ENCODE results near the gene PGGHG. TPM values are rescaled to one million over a fixed set of nuclear protein-coding genes. Genes with fewer than 3 reads are reported as not detected.
"Not testable (repeated sequence)": the region's sequence is repeated elsewhere in the genome, so short reads cannot be mapped to it uniquely, and the experiment has no call there.

PGGHG gene
- total RNA-seq, 2 experiments from 2014 or later, result 670 to 671 TPM

- DNase-seq (peak in 12 of 14 experiments; percentile 43 to 92 (median 58)), ATAC-seq (ENCODE audit: poor library complexity) (peak; percentile 27)
- not testable (repeated sequence) for H3K9me3 ChIP-seq (ENCODE audit: control insufficient read depth in 1 of 2, insufficient read depth in 1 of 2, low read length in 2 of 2); H3K36me3 ChIP-seq (ENCODE audit: insufficient read depth, low read length); H3K27me3 ChIP-seq (ENCODE audit: control insufficient read depth in 1 of 2, insufficient read depth in 2 of 2, low read length in 2 of 2); H3K9me3 Mint-ChIP-seq
- ChIA-PET POLR2A (interaction anchor here (0.7 to 6.9 kb wide), 19 partner anchors 9 to 532 kb away, joined by 3 to 148 read pairs (median 6); partner anchors contain the start of genes BET1L, NLRP6, PNPLA2 and PSMD13), CTCF (interaction anchor here (0.8 to 3.8 kb wide), 4 partner anchors 18 to 77 kb away, joined by 3 to 19 read pairs (median 6); no protein-coding TSS in a partner anchor)
- peak overlapping the region; percentile 82 for H3K4me3 ChIP-seq (ENCODE audit: low read length)
- Mint-ChIP-seq H3K27ac (peak overlapping the region; percentile 93), H3K4me3 (peak overlapping the region; percentile 91), H3K27me3 (peaks cover 13% of the 10 kb centered on the region), H3K36me3 (ENCODE audit: low read depth) (peaks cover 32% of the 10 kb centered on the region), H3K4me1 (ENCODE audit: low read depth) (peaks cover 46% of the 10 kb centered on the region)
- H3K27ac ChIP-seq (ENCODE audit: low read depth in 1 of 2, low read length in 2 of 2), result peak overlapping the region; percentile 72 to 98
- intact Hi-C loops (cut with DNase I, micrococcal nuclease), result loop anchor here in 1 of 2 experiments (1.0 to 5.0 kb wide), 3 partner anchors 18 to 50 kb away; partner anchors contain the start of genes PSMD13 and SIRT3
- peaks cover 51% of the 10 kb centered on the region for H3K4me1 ChIP-seq (ENCODE audit: insufficient read depth, low read length)
These were observed 1.7 kb upstream of the PGGHG start for GRCh38 chr11:286977-287820.

- Mint-ChIP-seq H3K9me3 (no peaks in the 10 kb centered on the region), H3K36me3 (ENCODE audit: low read depth) (peaks cover 32% of the 10 kb centered on the region), H3K27ac (peak overlapping the region; percentile 93), H3K4me3 (peak overlapping the region; percentile 91), H3K4me1 (ENCODE audit: low read depth) (peaks cover 38% of the 10 kb centered on the region), H3K27me3 (peaks cover 6% of the 10 kb centered on the region)
- Histone ChIP-seq H3K36me3 (ENCODE audit: insufficient read depth, low read length) (peaks cover 4% of the 10 kb centered on the region), H3K27me3 (ENCODE audit: control insufficient read depth in 1 of 2, insufficient read depth in 2 of 2, low read length in 2 of 2) (peaks cover 0 to 5% of the 10 kb centered on the region in 2 experiments), H3K4me3 (ENCODE audit: low read length) (peak overlapping the region; percentile 82), H3K27ac (ENCODE audit: low read depth in 1 of 2, low read length in 2 of 2) (peak overlapping the region; percentile 72 to 98), H3K4me1 (ENCODE audit: insufficient read depth, low read length) (peaks cover 43% of the 10 kb centered on the region), H3K9me3 (ENCODE audit: control insufficient read depth in 1 of 2, insufficient read depth in 1 of 2, low read length in 2 of 2) (no peaks in the 10 kb centered on the region)
- intact Hi-C loops (cut with DNase I, micrococcal nuclease), result loop anchor here (1.0 to 5.0 kb wide), 5 partner anchors 8 to 51 kb away; partner anchors contain the start of genes PSMD13 (in 1 of the 2) and SIRT3 (in 1 of the 2)
- CTCF ChIA-PET, result interaction anchor here (0.8 to 3.8 kb wide), 4 partner anchors 17 to 76 kb away, joined by 3 to 19 read pairs (median 6); no protein-coding TSS in a partner anchor
- TF ChIP-seq CTCF (IDR thresholded peaks at IDR 0.05), result no peak
- POLR2A ChIA-PET, result interaction anchor here (0.7 to 6.9 kb wide), 17 partner anchors 10 to 408 kb away, joined by 3 to 148 read pairs (median 8); partner anchors contain the start of genes BET1L, NLRP6, PSMD13 and RIC8A
- peak; percentile 65 for ATAC-seq (ENCODE audit: poor library complexity)
- peak in 9 of 14 experiments; percentile 48 to 90 (median 54) for DNase-seq
These were observed 977 bp upstream of the PGGHG start for GRCh38 chr11:287821-288477.

GRCh38 chr11:289398-289711 lies 429 bp downstream of the PGGHG start:
- TF ChIP-seq CTCF (IDR thresholded peaks at IDR 0.05), result no peak
- peak in 7 of 14 experiments; percentile 35 to 70 (median 43) for DNase-seq
- Mint-ChIP-seq H3K9me3 (no peaks in the 10 kb centered on the region), H3K27me3 (peaks cover 4% of the 10 kb centered on the region), H3K36me3 (ENCODE audit: low read depth) (peaks cover 32% of the 10 kb centered on the region), H3K27ac (peak overlapping the region; percentile 86), H3K4me3 (peak overlapping the region; percentile 89), H3K4me1 (ENCODE audit: low read depth) (peaks cover 30% of the 10 kb centered on the region)
- Histone ChIP-seq H3K4me1 (ENCODE audit: insufficient read depth, low read length) (peaks cover 39% of the 10 kb centered on the region), H3K4me3 (ENCODE audit: low read length) (no peak overlapping the region), H3K36me3 (ENCODE audit: insufficient read depth, low read length) (peaks cover 8% of the 10 kb centered on the region), H3K9me3 (ENCODE audit: control insufficient read depth in 1 of 2, insufficient read depth in 1 of 2, low read length in 2 of 2) (no peaks in the 10 kb centered on the region), H3K27ac (ENCODE audit: low read depth in 1 of 2, low read length in 2 of 2) (peak overlapping the region; percentile 28 to 59), H3K27me3 (ENCODE audit: control insufficient read depth in 1 of 2, insufficient read depth in 2 of 2, low read length in 2 of 2) (peaks cover 0 to 5% of the 10 kb centered on the region in 2 experiments)
- ChIA-PET POLR2A (interaction anchor here (1.0 to 6.9 kb wide), 13 partner anchors 12 to 286 kb away, joined by 3 to 148 read pairs (median 11); partner anchors contain the start of genes BET1L, IFITM2, NLRP6 and PSMD13), CTCF (interaction anchor here (3.0 to 3.8 kb wide), 2 partner anchors 16 to 39 kb away, joined by 9 to 19 read pairs; no protein-coding TSS in a partner anchor)
- ATAC-seq (ENCODE audit: poor library complexity), result peak; percentile 14
- intact Hi-C loops (cut with DNase I, micrococcal nuclease), result loop anchor here (2.0 to 5.0 kb wide), 3 partner anchors 15 to 52 kb away; partner anchors contain the start of genes PSMD13 (in 1 of the 2) and SIRT3 (in 1 of the 2)
